Measurements from ENCODE around the gene ATRAID.

ATRAID gene

DNA sequence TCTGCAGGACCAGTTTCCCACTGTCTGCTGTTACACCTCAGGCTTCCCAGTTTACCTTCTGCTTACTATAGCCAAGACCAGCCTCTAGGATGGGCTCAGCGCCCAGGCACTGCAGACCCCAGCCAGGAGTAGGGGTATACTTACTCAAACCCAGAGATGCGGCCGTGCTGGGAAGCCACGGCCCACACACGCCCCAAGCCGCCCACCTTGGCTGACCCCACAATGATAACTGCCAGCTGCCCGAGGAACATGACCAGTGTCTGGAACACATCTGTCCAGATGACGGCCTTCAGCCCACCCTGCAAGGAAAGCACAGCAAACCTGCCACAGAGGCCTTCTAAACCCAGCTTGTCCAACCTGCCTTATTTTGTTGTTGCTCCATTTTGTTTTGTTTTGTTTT lies 6.6 kb upstream of the ATRAID start:
- Mint-ChIP-seq H3K9me3 (no peaks in the 10 kb centered on the region), H3K4me3 (no peak overlapping the region), H3K36me3 (ENCODE audit: low read depth) (peaks cover 28% of the 10 kb centered on the region), H3K27me3 (ENCODE audit: low read depth) (no peaks in the 10 kb centered on the region), H3K27ac (no peak overlapping the region), H3K4me1 (ENCODE audit: low read depth) (peaks cover 24% of the 10 kb centered on the region)

DNA sequence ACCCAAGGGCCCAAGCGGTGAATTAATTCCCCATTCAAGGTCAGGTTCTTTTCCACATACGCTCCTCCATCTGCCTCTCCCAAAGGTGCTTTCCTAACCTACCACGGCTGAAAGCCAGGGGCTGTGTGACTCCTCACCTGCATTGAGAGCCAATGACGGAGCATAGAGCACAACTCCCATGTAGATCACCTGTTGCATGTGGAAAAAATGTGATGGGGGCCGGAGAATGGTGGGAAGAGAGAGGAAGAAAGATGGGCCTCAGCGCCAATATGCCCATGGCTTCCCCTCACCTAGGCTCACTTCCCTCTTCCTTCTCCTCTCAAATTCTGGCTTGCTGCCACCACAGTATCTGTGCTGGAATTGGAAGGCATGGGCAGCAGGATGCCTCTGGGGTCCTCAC lies 5.5 kb upstream of the ATRAID start:
- Mint-ChIP-seq H3K36me3 (ENCODE audit: low read depth) (peaks cover 28% of the 10 kb centered on the region), H3K4me3 (no peak overlapping the region), H3K27ac (no peak overlapping the region), H3K27me3 (ENCODE audit: low read depth) (no peaks in the 10 kb centered on the region), H3K4me1 (ENCODE audit: low read depth) (peaks cover 24% of the 10 kb centered on the region), H3K9me3 (no peaks in the 10 kb centered on the region)

DNA sequence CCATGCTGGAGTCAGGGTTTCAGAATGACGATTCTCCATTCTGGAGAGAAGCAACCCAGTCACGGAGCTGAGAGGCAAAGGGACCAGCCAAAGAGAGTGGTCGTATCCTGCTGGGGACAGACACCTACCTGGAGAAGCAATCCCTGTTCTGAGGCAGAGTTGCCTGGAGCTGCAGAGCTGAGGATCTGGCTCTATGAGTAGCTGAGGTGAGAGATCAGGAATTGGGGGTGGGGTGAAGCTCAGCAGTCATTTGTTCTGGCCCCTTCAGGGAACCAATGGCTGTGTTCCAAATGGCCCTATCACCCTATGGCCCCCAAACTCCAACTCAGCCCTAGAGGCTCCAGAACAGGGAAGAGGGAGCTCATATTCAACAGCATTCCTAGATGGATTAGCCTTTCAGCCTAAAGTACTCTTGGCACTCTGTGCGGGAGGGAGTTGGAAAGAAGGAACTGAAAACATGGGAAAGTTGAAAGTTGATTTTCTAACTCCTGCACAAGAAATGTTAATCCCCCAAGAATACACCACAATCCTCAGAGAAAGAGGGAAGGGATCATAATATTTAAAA lies 3.3 kb upstream of the ATRAID start:
- H3K4me1 Mint-ChIP-seq (ENCODE audit: low read depth): peaks cover 34% of the 10 kb centered on the region
- H3K36me3 Mint-ChIP-seq (ENCODE audit: low read depth): peaks cover 23% of the 10 kb centered on the region
- no peaks in the 10 kb centered on the region for H3K9me3 Mint-ChIP-seq
- H3K4me3 Mint-ChIP-seq: no peak overlapping the region
- H3K27ac Mint-ChIP-seq: no peak overlapping the region
- no peaks in the 10 kb centered on the region for H3K27me3 Mint-ChIP-seq (ENCODE audit: low read depth)

DNA sequence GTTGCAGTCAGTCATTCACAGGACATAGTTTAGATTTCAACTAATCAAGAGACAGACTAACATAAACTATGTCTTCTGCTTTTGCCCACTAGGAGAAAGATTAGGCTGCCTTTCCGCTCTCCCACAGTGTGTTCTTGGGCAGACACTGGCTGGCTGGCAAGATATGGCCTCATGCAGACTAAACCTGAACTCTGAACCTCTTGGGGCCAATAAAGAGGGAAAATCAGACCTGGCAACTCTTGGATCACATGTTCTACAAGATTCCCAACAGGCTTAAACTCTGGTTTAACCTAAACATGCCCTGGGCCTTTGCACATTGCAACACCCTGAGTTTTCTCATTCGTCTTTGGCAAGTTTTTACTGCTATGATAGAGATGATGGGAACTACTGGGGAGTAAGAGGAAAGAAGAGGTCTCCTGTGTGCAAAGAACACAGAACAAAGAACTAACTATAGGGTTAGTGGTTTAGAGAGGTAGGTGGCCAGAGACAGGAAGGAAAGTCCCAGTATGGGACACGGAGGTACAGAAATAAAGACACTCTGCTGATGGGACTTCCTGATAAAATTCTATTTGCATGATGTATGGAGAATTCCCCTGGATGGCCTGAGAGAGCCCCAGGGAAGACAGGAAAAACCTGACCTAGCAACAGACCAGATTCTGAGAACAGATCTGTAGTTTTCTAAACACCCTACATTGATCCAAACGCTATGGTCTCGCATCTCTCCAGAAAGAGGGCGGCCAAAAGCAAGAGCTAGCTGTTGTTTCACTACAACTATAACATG lies 2.0 kb upstream of the ATRAID start:
- Mint-ChIP-seq H3K4me1 (ENCODE audit: low read depth) (peaks cover 31% of the 10 kb centered on the region), H3K27me3 (ENCODE audit: low read depth) (no peaks in the 10 kb centered on the region), H3K36me3 (ENCODE audit: low read depth) (peaks cover 21% of the 10 kb centered on the region), H3K27ac (peak overlapping the region; percentile 41), H3K4me3 (peak overlapping the region; percentile 46), H3K9me3 (no peaks in the 10 kb centered on the region)

DNA sequence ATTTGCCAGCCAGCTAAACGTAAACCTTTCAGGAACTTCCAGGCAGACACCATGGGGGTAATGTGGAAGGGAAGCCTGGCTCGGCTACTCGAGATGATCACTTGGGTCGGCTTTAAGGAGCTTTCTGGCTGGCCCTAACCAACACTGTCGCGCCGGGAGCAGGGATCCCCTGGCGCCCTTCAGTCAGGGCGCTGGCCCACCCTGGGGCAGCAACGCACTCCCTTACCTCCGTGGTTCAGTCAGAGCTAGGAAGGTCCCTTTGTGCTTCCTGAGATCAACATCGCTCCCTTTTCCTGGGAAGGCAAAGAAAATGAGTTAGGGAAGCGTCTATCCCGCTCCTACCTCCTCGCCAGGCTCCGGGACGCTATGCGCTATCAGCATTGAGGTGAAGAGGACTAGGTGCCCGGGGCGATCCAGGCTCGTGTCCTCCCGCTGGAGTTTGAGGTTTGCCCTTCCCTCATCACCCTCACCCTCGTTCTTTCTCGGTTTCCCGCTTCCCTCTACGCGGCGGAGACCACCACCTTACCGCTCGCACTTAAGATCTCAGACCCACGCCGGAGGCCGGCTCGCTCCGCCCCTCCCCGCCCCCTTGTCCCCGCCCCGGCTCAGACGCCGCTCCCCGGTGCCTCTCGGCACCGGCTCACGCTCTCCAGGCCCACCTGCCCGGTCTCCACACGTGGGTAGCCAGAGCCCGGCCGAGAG lies 449 bp upstream of the ATRAID start:
- no peaks in the 10 kb centered on the region for H3K9me3 Mint-ChIP-seq
- H3K27ac Mint-ChIP-seq: peak overlapping the region; percentile 89
- H3K27me3 Mint-ChIP-seq (ENCODE audit: low read depth): no peaks in the 10 kb centered on the region
- peaks cover 31% of the 10 kb centered on the region for H3K4me1 Mint-ChIP-seq (ENCODE audit: low read depth)
- peaks cover 18% of the 10 kb centered on the region for H3K36me3 Mint-ChIP-seq (ENCODE audit: low read depth)
- H3K4me3 Mint-ChIP-seq: peak overlapping the region; percentile 98

DNA sequence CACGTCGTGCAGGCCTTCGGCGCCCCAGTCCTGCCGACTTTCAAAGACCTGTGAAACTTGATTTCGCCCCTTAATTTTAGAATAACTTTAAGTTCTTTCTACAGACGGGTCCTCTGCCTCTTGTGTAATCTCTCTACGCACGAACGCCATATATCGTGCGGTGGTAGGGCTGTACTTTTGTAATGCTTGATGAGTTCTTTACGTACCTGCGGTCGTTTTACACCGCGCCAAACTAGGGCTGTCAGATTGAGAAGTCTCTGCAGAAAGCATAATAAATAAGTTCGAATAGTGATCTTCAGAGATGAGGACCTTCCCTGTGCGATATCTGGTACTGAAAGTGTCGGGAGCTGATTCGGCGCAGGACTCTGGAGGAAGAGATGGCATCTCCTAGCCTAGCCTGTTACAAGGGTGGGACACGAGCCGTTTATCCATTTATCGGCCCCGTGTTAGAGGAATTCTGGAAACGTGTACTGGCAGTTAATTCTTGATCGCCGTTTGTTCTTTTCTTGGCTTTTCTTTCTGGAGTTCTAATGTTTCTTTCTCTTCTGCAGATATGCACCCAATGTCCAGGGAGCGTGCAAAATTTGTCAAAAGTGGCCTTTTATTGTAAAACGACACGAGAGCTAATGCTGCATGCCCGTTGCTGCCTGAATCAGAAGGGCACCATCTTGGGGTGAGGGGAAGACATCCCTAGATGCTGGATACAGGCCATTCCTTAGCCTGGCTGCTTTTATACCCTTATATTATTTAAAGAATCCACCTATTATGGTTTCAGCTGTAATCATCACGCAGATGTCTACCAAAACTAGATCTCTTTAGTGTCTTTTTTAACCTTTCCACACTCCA lies 1.0 kb downstream of the ATRAID start:
- Mint-ChIP-seq H3K27me3 (ENCODE audit: low read depth) (no peaks in the 10 kb centered on the region), H3K27ac (peak overlapping the region; percentile 100), H3K4me1 (ENCODE audit: low read depth) (peaks cover 40% of the 10 kb centered on the region), H3K9me3 (no peaks in the 10 kb centered on the region), H3K4me3 (peak overlapping the region; percentile 98), H3K36me3 (ENCODE audit: low read depth) (peaks cover 23% of the 10 kb centered on the region)

DNA sequence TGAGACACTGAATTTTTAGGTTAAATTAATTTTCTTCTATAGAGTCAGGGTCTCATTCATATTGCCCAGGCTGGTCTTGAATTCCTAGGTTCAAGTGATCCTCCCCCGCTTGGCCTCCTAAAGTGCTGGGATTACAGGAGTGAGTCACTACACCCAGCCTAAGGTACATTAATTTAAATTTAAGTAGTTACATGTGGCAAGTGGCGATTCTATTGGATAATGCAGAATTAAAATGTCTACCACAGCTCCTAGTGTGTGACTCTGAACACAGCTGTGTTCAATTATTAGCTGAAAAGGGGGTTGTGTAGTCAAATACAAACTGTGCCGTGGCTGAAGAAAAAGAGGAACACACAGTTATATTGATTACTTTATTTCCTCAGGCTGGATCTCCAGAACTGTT lies 3.1 kb downstream of the ATRAID start:
- Mint-ChIP-seq H3K27me3 (ENCODE audit: low read depth) (no peaks in the 10 kb centered on the region), H3K9me3 (no peaks in the 10 kb centered on the region), H3K4me3 (no peak overlapping the region), H3K27ac (no peak overlapping the region), H3K4me1 (ENCODE audit: low read depth) (peaks cover 38% of the 10 kb centered on the region), H3K36me3 (ENCODE audit: low read depth) (peaks cover 14% of the 10 kb centered on the region)

DNA sequence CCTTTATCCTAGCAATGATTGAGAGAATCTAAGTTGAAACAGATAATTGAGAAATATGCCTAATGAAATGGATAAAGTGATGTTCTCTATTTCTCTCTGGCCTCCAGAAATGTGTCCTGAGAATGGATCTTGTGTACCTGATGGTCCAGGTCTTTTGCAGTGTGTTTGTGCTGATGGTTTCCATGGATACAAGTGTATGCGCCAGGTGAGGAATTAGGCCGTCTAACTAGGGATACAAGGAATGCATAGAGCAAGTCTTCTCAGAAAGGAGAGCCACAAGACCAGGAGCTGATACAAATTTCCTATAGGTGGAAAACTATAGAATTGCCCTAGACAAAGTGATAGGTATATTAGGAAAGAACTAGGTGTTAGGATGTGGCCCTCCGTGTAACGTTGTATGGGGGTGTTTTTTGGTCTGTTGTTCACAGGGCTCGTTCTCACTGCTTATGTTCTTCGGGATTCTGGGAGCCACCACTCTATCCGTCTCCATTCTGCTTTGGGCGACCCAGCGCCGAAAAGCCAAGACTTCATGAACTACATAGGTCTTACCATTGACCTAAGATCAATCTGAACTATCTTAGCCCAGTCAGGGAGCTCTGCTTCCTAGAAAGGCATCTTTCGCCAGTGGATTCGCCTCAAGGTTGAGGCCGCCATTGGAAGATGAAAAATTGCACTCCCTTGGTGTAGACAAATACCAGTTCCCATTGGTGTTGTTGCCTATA lies 4.7 kb downstream of the ATRAID start:
- Mint-ChIP-seq H3K27ac (peak overlapping the region; percentile 93), H3K27me3 (ENCODE audit: low read depth) (no peaks in the 10 kb centered on the region), H3K36me3 (ENCODE audit: low read depth) (peaks cover 24% of the 10 kb centered on the region), H3K4me3 (peak overlapping the region; percentile 95), H3K9me3 (no peaks in the 10 kb centered on the region), H3K4me1 (ENCODE audit: low read depth) (peaks cover 37% of the 10 kb centered on the region)

DNA sequence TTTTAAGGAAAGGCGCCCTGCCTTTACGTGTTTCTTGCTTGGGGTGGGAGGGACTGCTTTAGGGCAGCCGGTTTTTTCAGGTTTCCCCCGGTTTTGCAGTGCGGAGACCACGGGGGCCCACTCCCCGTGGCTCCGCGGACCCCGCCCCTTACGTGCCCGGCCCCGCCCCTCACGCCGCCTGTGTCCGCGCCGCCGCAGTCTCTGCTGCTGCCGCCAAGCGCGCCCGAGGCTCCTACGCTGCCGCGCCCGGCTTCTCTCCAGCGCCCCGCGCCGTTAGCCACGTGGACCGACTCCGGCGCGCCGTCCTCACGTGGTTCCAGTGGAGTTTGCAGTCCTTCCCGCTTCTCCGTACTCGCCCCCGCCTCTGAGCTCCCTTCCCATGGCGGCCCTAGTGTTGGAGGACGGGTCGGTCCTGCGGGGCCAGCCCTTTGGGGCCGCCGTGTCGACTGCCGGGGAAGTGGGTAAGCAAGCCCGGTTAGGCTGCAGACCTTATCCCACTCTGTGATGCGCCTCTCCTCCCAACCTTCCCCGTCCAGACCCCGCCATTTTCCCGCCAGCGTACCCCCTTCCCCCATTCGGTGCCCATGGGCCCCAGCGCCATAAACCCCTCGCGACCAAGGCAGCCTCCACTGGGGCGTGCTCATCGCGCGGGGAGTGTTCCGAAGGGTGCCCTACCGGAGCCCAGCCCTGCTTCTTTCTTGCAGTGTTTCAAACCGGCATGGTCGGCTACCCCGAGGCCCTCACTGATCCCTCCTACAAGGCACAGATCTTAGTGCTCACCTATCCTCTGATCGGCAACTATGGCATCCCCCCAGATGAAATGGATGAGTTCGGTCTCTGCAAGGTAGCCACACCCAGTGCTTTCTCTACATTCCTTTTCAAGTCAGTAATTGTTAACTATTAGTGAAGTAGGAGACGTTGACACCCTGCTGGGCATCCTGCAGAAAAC lies 5.6 kb downstream of the ATRAID start, which contains the start of gene CAD:
CAD (plus strand) TSS at position 197 of the 949 bp plus-strand sequence; CDS start at position 380, 183 bp downstream.
- H3K4me1 Mint-ChIP-seq (ENCODE audit: low read depth): peaks cover 37% of the 10 kb centered on the region
- peak within 1 kb of the TSS; percentile 95 for H3K4me3 Mint-ChIP-seq
- H3K27ac Mint-ChIP-seq: peak within 1 kb of the TSS; percentile 93
- H3K27me3 Mint-ChIP-seq (ENCODE audit: low read depth): no peaks in the 10 kb centered on the region
- H3K9me3 Mint-ChIP-seq: no peaks in the 10 kb centered on the region
- peaks cover 30% of the 10 kb centered on the region for H3K36me3 Mint-ChIP-seq (ENCODE audit: low read depth)

DNA sequence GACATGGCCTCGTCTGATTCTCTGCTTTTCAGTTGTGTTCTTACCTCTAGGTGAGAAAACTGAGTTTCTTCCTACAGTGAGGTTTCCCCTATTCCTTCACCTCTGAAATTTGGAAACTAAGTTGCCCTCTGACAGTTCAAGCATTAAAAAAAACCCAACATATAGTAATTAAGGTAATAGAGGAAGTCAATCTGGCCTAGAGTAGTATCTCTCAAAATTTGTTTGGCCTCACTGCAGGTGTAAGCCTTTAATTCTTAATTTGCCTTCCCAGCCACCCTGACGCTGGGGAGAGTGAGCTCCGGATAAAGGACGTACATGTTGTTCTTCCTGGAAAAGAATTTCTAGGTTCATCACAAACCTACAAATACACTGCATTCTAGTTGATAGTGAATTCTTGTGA lies 6.8 kb downstream of the ATRAID start:
- no peaks in the 10 kb centered on the region for H3K9me3 Mint-ChIP-seq
- peaks cover 28% of the 10 kb centered on the region for H3K4me1 Mint-ChIP-seq (ENCODE audit: low read depth)
- peak overlapping the region; percentile 95 for H3K4me3 Mint-ChIP-seq
- H3K27ac Mint-ChIP-seq: no peak overlapping the region
- H3K36me3 Mint-ChIP-seq (ENCODE audit: low read depth): peaks cover 35% of the 10 kb centered on the region
- no peaks in the 10 kb centered on the region for H3K27me3 Mint-ChIP-seq (ENCODE audit: low read depth)

DNA sequence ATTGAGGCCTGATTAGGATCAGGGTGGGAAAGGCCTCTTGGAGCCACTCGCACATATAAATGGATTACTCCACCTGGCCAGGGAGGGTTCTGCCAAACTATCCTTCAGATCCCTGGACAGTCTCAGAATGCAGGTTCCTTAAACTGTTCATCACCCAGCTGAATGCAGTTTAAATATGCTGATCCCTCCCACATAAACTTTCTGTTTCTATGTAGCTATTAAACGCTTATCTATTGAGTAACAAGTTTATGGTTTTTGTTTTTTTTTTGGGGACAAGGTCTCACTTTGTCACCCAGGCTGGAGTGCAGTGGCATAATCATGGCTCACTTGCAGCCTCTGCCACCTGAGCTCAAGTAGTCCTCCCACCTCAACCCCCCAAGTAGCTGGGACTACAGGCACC lies 7.2 kb downstream of the ATRAID start:
- Mint-ChIP-seq H3K27ac (no peak overlapping the region), H3K9me3 (no peaks in the 10 kb centered on the region), H3K4me3 (no peak overlapping the region), H3K27me3 (ENCODE audit: low read depth) (no peaks in the 10 kb centered on the region), H3K4me1 (ENCODE audit: low read depth) (peaks cover 25% of the 10 kb centered on the region), H3K36me3 (ENCODE audit: low read depth) (peaks cover 37% of the 10 kb centered on the region)

DNA sequence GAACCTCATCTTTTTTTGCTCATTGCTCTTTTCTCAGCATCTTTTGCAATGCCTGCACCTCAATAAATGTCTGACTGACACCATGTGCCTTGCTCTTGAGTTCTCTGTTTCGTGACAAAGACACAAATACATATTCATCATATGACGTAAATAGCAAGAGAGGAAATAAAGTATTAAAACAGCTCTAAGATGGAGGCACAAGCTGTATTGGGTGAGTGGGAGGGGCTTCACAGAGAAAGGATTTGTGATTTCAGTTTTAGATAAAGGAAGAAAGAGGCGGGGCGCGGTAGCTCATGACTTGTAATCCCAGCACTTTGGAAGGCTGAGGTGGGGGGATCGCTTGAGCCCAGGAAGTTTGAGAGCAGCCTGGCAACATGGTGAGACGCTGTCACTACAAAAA lies 8.2 kb downstream of the ATRAID start:
- Mint-ChIP-seq H3K36me3 (ENCODE audit: low read depth) (peaks cover 43% of the 10 kb centered on the region), H3K27ac (no peak overlapping the region), H3K4me1 (ENCODE audit: low read depth) (peaks cover 24% of the 10 kb centered on the region), H3K4me3 (no peak overlapping the region), H3K27me3 (ENCODE audit: low read depth) (no peaks in the 10 kb centered on the region), H3K9me3 (no peaks in the 10 kb centered on the region)

DNA sequence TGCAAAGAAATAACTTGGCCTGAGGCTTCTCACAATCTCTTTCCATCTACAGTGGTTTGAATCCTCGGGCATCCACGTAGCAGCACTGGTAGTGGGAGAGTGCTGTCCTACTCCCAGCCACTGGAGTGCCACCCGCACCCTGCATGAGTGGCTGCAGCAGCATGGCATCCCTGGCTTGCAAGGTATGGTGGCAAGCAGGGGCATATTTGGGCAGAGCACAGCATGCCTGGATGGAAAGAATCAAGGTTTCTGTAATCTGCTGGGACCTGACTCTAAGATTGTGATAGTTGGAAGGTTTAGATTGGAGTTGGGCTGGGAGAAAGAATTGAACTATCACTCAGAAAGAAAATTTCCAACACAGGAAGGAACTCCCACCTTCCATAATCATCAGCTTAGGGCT lies 9.3 kb downstream of the ATRAID start:
- no peak overlapping the region for H3K27ac Mint-ChIP-seq
- H3K9me3 Mint-ChIP-seq: no peaks in the 10 kb centered on the region
- peaks cover 43% of the 10 kb centered on the region for H3K36me3 Mint-ChIP-seq (ENCODE audit: low read depth)
- peaks cover 22% of the 10 kb centered on the region for H3K4me1 Mint-ChIP-seq (ENCODE audit: low read depth)
- no peaks in the 10 kb centered on the region for H3K27me3 Mint-ChIP-seq (ENCODE audit: low read depth)
- H3K4me3 Mint-ChIP-seq: no peak overlapping the region
